HEK293 (cell line): ENCODE results near the gene B3GNT8.

ENCODE experiments used
- CTCF ChIA-PET: fragments of 350-600 bp; formaldehyde crosslinking; extraction: SDS; loops from one replicate; lab custom pipeline; 2021; ENCODE audit warnings: antibody characterized with exemption; lab: Yijun Ruan, JAX
- POLR2A ChIA-PET: fragments of 300-600 bp; formaldehyde crosslinking; extraction: SDS; loops from one replicate; lab custom pipeline; 2020; ENCODE audit warnings: antibody characterized with exemption, inconsistent platforms; lab: Yijun Ruan, JAX
- H3K27ac ChIP-seq: fragments of 200-500 bp; sonication (Bioruptor generic); 2 replicates; pipeline ENCODE4 v1.5.1; 2014; ENCODE audit warnings: low read depth, low read length, control low read depth, inconsistent platforms; ENCODE audit errors: extremely low read depth
- H3K36me3 ChIP-seq, 2 experiments: fragments of 200-500 bp in 1 of 2; sonication (Bioruptor generic) in 1 of 2; 1 replicate in 1 of 2; 2 replicates in 1 of 2; pipeline ENCODE4 v1.5.1; 2014 to 2017; ENCODE audit warnings: inconsistent platforms in 2 of 2, low read length in 2 of 2; ENCODE audit not compliant: control insufficient read depth in 2 of 2, insufficient read depth in 1 of 2
- H3K4me1 ChIP-seq: fragments of 200-500 bp; sonication (Bioruptor generic); 2 replicates; pipeline ENCODE4 v1.5.1; 2014; ENCODE audit warnings: mild to moderate bottlenecking, low read length, inconsistent platforms; ENCODE audit not compliant: control insufficient read depth, insufficient read depth
- H3K4me3 ChIP-seq: 2 replicates; pipeline ENCODE4 v1.5.1; 2011; ENCODE audit warnings: low read depth, mild to moderate bottlenecking, control low read depth, low read length, moderate library complexity
- H3K9me3 ChIP-seq: fragments of 200-500 bp; sonication (Bioruptor generic); 2 replicates; pipeline ENCODE4 v1.5.1; 2014; ENCODE audit warnings: low read depth, low read length, inconsistent platforms; ENCODE audit not compliant: control insufficient read depth, insufficient read depth
- CTCF ChIP-seq: fragments of 450-650 bp; formaldehyde crosslinking; IDR thresholded peaks from 2 replicates; pipeline ENCODE4 v1.5.1; 2016; ENCODE audit warnings: missing biosample characterization, missing genetic modification characterization
- HOXD13 ChIP-seq: sonication (generic); formaldehyde crosslinking; IDR thresholded peaks from 2 replicates; pipeline ENCODE4 v1.8.0; 2022; ENCODE audit warnings: missing genetic modification reagents, borderline replicate concordance
- IKZF3 ChIP-seq: fragments of 450-650 bp; IDR thresholded peaks from 2 replicates; pipeline ENCODE4 v1.5.0; 2018; ENCODE audit warnings: missing biosample characterization, mild to moderate bottlenecking, missing genetic modification characterization, moderate library complexity
- INSM2 ChIP-seq: fragments of 450-650 bp; formaldehyde crosslinking; IDR thresholded peaks from 2 replicates; pipeline ENCODE4 v1.5.1; 2016; ENCODE audit warnings: missing biosample characterization, missing genetic modification characterization
- PATZ1 ChIP-seq: fragments of 450-650 bp; formaldehyde crosslinking; IDR thresholded peaks from 2 replicates; pipeline ENCODE4 v1.5.1; 2016; ENCODE audit warnings: missing biosample characterization, missing genetic modification characterization
- PRDM1 ChIP-seq: fragments of 450-650 bp; formaldehyde crosslinking; IDR thresholded peaks from 2 replicates; pipeline ENCODE4; 2016; ENCODE audit warnings: missing biosample characterization, missing genetic modification characterization
- ZBTB26 ChIP-seq: fragments of 450-650 bp; formaldehyde crosslinking; optimal IDR thresholded peaks from 2 replicates; pipeline ENCODE3; 2016; ENCODE audit warnings: missing biosample characterization, mild to moderate bottlenecking, missing genetic modification characterization
- ZBTB48 ChIP-seq: fragments of 450-650 bp; formaldehyde crosslinking; IDR thresholded peaks from 2 replicates; pipeline ENCODE4 v1.5.1; 2016; ENCODE audit warnings: missing biosample characterization, missing genetic modification characterization
- ZNF121 ChIP-seq: fragments of 450-650 bp; formaldehyde crosslinking; IDR thresholded peaks from 2 replicates; pipeline ENCODE4 v1.5.1; 2016; ENCODE audit warnings: missing biosample characterization, missing genetic modification characterization
- ZNF175 ChIP-seq: fragments of 450-650 bp; formaldehyde crosslinking; IDR thresholded peaks from 2 replicates; pipeline ENCODE4 v1.5.1; 2016; ENCODE audit warnings: missing biosample characterization, missing genetic modification characterization
- ZNF2 ChIP-seq: fragments of 450-650 bp; formaldehyde crosslinking; IDR thresholded peaks from 2 replicates; pipeline ENCODE4 v1.5.1; 2016; ENCODE audit warnings: missing biosample characterization, missing genetic modification characterization
- ZNF366 ChIP-seq: fragments of 450-650 bp; formaldehyde crosslinking; conservative IDR thresholded peaks from 2 replicates; pipeline ENCODE4 v1.5.1; 2016; ENCODE audit warnings: missing biosample characterization, missing genetic modification characterization
- ZNF449 ChIP-seq: fragments of 450-650 bp; formaldehyde crosslinking; IDR thresholded peaks from 2 replicates; pipeline ENCODE4 v1.5.1; 2017; ENCODE audit warnings: missing biosample characterization, mild to moderate bottlenecking, missing genetic modification characterization, moderate library complexity
- ZNF510 ChIP-seq: fragments of 450-650 bp; formaldehyde crosslinking; IDR thresholded peaks from 2 replicates; pipeline ENCODE4 v1.5.1; 2018; ENCODE audit warnings: mild to moderate bottlenecking, missing genetic modification characterization, missing biosample characterization; ENCODE audit not compliant: insufficient replicate concordance
- ZNF521 ChIP-seq: fragments of 450-650 bp; formaldehyde crosslinking; IDR thresholded peaks from 2 replicates; pipeline ENCODE4 v1.5.1; 2017; ENCODE audit warnings: missing biosample characterization, mild to moderate bottlenecking, missing genetic modification characterization
- ZNF621 ChIP-seq: fragments of 450-650 bp; formaldehyde crosslinking; IDR thresholded peaks from 2 replicates; pipeline ENCODE4 v1.5.1; 2017; ENCODE audit warnings: missing biosample characterization, missing genetic modification characterization
- ZNF654 ChIP-seq: fragments of 450-650 bp; formaldehyde crosslinking; IDR thresholded peaks from 2 replicates; pipeline ENCODE4 v1.5.1; 2016; ENCODE audit warnings: low read depth, missing biosample characterization, missing genetic modification characterization
- ZXDB ChIP-seq: fragments of 450-650 bp; formaldehyde crosslinking; IDR thresholded peaks from 2 replicates; pipeline ENCODE4 v1.5.1; 2016; ENCODE audit warnings: missing biosample characterization, missing genetic modification characterization

The B3GNT8 gene

GRCh38 chr19:41434450-41434849 is 7.3 kb upstream of the B3GNT8 start:
- H3K4me3 ChIP-seq = no peak overlapping the region
- CTCF ChIA-PET = interaction anchor here (1.6 kb wide), 1 partner anchor 14 kb away, joined by 6 read pairs; no protein-coding TSS in a partner anchor
- no peaks in the 10 kb centered on the region for H3K9me3 ChIP-seq
- no peak for TF ChIP-seq HOXD13 (CRISPR knock-in tag)
- TF ChIP-seq ZNF366 (tag by site-specific recombination) = peak; percentile 62
- peak; percentile 74 for TF ChIP-seq PRDM1 (tag by site-specific recombination)
- POLR2A ChIA-PET = interaction anchor here (0.7 to 1.5 kb wide), 2 partner anchors 16 to 71 kb away, joined by 6 to 10 read pairs; partner anchors contain the start of gene B9D2
- no peak overlapping the region for H3K27ac ChIP-seq
- H3K36me3 ChIP-seq = peaks cover 31 to 43% of the 10 kb centered on the region in 2 experiments; a peak in 2 of 3 replicates
- peaks cover 4% of the 10 kb centered on the region; the same call in 1 of the 2 replicates for H3K4me1 ChIP-seq

- no peaks in the 10 kb centered on the region for H3K4me1 ChIP-seq
- H3K4me3 ChIP-seq = no peak overlapping the region
- no peaks in the 10 kb centered on the region for H3K9me3 ChIP-seq
- TF ChIP-seq ZNF2 (tag by site-specific recombination) (no peak), IKZF3 (tag by site-specific recombination) (no peak), ZNF121 (no peak), ZNF521 (tag by site-specific recombination) (no peak)
- 0 out of 2 replicates have a peak overlapping the region, but pooled peaks have one; percentile 31 for H3K27ac ChIP-seq
- H3K36me3 ChIP-seq = peaks cover 36 to 46% of the 10 kb centered on the region in 2 experiments; a peak in 2 of 3 replicates
- CTCF ChIA-PET = interaction anchor here (0.6 to 1.5 kb wide), 3 partner anchors 31 to 958 kb away, joined by 3 to 10 read pairs (median 5); no protein-coding TSS in a partner anchor
- POLR2A ChIA-PET = interaction anchor here (0.6 kb wide), 1 partner anchor 20 kb away, joined by 4 read pairs; no protein-coding TSS in a partner anchor
Observed at GRCh38 chr19:41433171-41433570, 6.0 kb upstream of the B3GNT8 start.

GRCh38 chr19:41431426-41432386 is 4.5 kb upstream of the B3GNT8 start:
- TF ChIP-seq ZXDB (tag by site-specific recombination) (no peak), PATZ1 (no peak), ZBTB26 (no peak), ZBTB48 (no peak), ZNF621 (tag by site-specific recombination) (no peak), CTCF (tag by site-specific recombination) (peak; percentile 52; the same call in 1 of the 2 replicates), ZNF175 (tag by site-specific recombination) (no peak), ZNF510 (tag by site-specific recombination) (no peak), INSM2 (no peak), ZNF654 (tag by site-specific recombination) (peak; percentile 56), ZNF449 (tag by site-specific recombination) (no peak)
- H3K9me3 ChIP-seq = no peaks in the 10 kb centered on the region
- CTCF ChIA-PET = interaction anchor here (1.0 to 2.4 kb wide), 8 partner anchors 9 to 139 kb away, joined by 3 to 10 read pairs (median 4); partner anchors contain the start of gene DMAC2
- H3K36me3 ChIP-seq = peaks cover 32 to 39% of the 10 kb centered on the region in 2 experiments; a peak in 2 of 3 replicates
- no peak overlapping the region for H3K4me3 ChIP-seq
- POLR2A ChIA-PET = interaction anchor here (0.7 to 1.0 kb wide), 3 partner anchors 8 to 24 kb away, joined by 3 to 5 read pairs (median 3); partner anchors contain the start of gene DMAC2
- H3K4me1 ChIP-seq = peaks cover 11% of the 10 kb centered on the region
- no peak overlapping the region for H3K27ac ChIP-seq
